ENCODE results near the gene TSPAN4. TPM values are rescaled to one million over a fixed set of nuclear protein-coding genes. Genes with fewer than 3 reads are reported as not detected.

TSPAN4 gene
- total and polyA plus RNA-seq, 9 of the 15 experiments (the other 6 are each of a cell fraction or from before 2014, with no cell fraction given), result 0.07 to 31.0 (median 15.7) TPM

- no peak for TF ChIP-seq CUX1 (CRISPR knock-in tag; IDR thresholded peaks at IDR 0.05)
- TF ChIP-seq POLR2G (IDR thresholded peaks at IDR 0.05; ENCODE audit: low read depth, low read length), result no peak
- no peak for TF ChIP-seq ARID3B (CRISPR knock-in tag; IDR thresholded peaks at IDR 0.05; ENCODE audit: borderline replicate concordance)
- no peak for TF ChIP-seq MED1 (CRISPR knock-in tag; IDR thresholded peaks at IDR 0.05; ENCODE audit: borderline replicate concordance)
- TF ChIP-seq JUN (IDR thresholded peaks at IDR 0.05; ENCODE audit: borderline replicate concordance, low read depth, low read length), result no peak
- no peak for TF ChIP-seq JUN (CRISPR knock-in tag; IDR thresholded peaks at IDR 0.05; ENCODE audit: borderline replicate concordance)
- TF ChIP-seq CEBPZ (IDR thresholded peaks at IDR 0.05; ENCODE audit: borderline replicate concordance, low read depth, low read length), result no peak
- TF ChIP-seq ZNF830 (CRISPR knock-in tag; IDR thresholded peaks at IDR 0.05), result no peak
- no peak for TF ChIP-seq BRCA1 (IDR thresholded peaks at IDR 0.05)
- no peak for TF ChIP-seq BRCA1 (CRISPR knock-in tag; IDR thresholded peaks at IDR 0.05)
- TF ChIP-seq ATF7 (IDR thresholded peaks at IDR 0.05), result no peak
Observed at GRCh38 chr11:853682-854448, 11.2 kb downstream of the TSPAN4 start (continued).

All from K562 (cell line).